HFFc6 (cell line): Measurements from ENCODE around the gene RIN2. TPM values are rescaled to one million over a fixed set of nuclear protein-coding genes. Genes with fewer than 3 reads are reported as not detected.

ENCODE experiments used
- DNase-seq: peaks from one replicate; pipeline ENCODE4 v3.0.0-alpha.2; 2018
- H3K27ac Mint-ChIP-seq: 2 replicates; pipeline ENCODE4 v1.8.0; 2020; ENCODE audit warnings: mild to moderate bottlenecking, mixed read lengths
- H3K27me3 Mint-ChIP-seq: 2 replicates; pipeline ENCODE4 v1.8.0; 2021; ENCODE audit warnings: mild to moderate bottlenecking, moderate library complexity, mixed read lengths; ENCODE audit not compliant: insufficient read depth
- H3K36me3 Mint-ChIP-seq: 2 replicates; pipeline ENCODE4 v1.8.0; 2021; ENCODE audit warnings: low read depth, mixed read lengths
- H3K4me1 Mint-ChIP-seq: 2 replicates; pipeline ENCODE4 v1.8.0; 2020; ENCODE audit warnings: low read depth, mixed read lengths
- H3K4me3 Mint-ChIP-seq: 2 replicates; pipeline ENCODE4 v1.8.0; 2020; ENCODE audit warnings: mild to moderate bottlenecking, moderate library complexity, mixed read lengths
- H3K9me3 Mint-ChIP-seq: 2 replicates; pipeline ENCODE4 v1.8.0; 2020; ENCODE audit warnings: mild to moderate bottlenecking, mixed read lengths
- total RNA-seq, 6 experiments: library from RNA; stranded (reverse); fragmentation: NEBNext Ultra II Directional; extraction: Animal tissue kit (Norgen Biotek cat#: 25700); gene quantifications; 2 replicates in 1 of 6; 3 replicates in 5 of 6; pipeline ENCODE4 v1.2.3, GENCODE V29; 2021
- TF ChIP-seq, protein P1 (sequence below): fragments of 200-600 bp; sonication (generic); IDR thresholded peaks from 2 replicates; pipeline ENCODE4 v1.5.0; 2021; ENCODE audit warnings: antibody characterized with exemption, mild to moderate bottlenecking

RIN2 gene
- total RNA-seq, 6 experiments from 2014 or later: 41.0 to 44.0 (median 43.5) TPM

DNA sequence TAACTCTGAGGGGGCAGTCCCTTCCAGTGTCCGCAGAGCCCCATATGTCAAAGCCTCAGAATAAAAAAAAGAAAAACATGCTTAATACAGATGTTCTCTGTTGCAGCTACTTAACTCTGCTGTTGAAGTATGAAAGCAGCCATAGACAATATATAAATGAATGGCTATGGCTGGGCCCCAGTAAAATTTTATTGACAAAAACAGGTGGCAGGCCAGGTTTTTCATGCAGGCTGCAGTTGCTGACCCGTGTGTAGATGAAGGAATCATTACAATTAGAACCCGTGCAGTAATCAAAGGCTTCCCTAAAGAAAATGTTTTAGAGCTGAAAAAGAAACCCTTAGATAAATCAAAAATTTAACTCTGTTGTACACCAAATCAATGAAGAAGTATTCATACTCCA, 13.0 kb upstream of the RIN2 start:
- Mint-ChIP-seq H3K4me1 (peaks cover 4% of the 10 kb centered on the region; the same call in 1 of the 2 replicates), H3K27ac (no peak overlapping the region), H3K9me3 (peaks cover 13% of the 10 kb centered on the region), H3K27me3 (peaks cover 25% of the 10 kb centered on the region), H3K36me3 (no peaks in the 10 kb centered on the region), H3K4me3 (no peak overlapping the region)
- TF ChIP-seq, protein P1, sequence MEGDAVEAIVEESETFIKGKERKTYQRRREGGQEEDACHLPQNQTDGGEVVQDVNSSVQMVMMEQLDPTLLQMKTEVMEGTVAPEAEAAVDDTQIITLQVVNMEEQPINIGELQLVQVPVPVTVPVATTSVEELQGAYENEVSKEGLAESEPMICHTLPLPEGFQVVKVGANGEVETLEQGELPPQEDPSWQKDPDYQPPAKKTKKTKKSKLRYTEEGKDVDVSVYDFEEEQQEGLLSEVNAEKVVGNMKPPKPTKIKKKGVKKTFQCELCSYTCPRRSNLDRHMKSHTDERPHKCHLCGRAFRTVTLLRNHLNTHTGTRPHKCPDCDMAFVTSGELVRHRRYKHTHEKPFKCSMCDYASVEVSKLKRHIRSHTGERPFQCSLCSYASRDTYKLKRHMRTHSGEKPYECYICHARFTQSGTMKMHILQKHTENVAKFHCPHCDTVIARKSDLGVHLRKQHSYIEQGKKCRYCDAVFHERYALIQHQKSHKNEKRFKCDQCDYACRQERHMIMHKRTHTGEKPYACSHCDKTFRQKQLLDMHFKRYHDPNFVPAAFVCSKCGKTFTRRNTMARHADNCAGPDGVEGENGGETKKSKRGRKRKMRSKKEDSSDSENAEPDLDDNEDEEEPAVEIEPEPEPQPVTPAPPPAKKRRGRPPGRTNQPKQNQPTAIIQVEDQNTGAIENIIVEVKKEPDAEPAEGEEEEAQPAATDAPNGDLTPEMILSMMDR: no peak
- DNase-seq: no peak

DNA sequence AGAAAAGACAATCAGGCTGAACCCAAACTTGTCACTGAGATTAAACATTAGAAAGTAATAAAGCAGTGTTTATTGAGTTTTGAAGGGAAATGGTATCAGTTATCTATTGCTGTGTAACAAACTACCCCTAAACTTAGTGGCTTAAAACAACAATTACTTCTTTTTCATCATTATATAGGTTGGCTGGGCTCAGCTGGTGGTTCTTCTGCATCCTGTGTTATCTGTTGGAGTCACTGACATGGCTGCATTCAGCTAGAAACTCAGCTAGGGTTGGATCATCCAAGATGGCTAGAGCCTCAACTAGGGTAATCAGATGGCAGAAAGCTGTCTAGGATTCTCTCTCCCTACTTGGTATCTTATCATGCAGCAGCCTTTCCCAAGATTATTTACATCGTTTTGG, 12.5 kb upstream of the RIN2 start:
- H3K36me3 Mint-ChIP-seq: no peaks in the 10 kb centered on the region
- peaks cover 13% of the 10 kb centered on the region for H3K9me3 Mint-ChIP-seq
- H3K27me3 Mint-ChIP-seq: peaks cover 27% of the 10 kb centered on the region
- H3K27ac Mint-ChIP-seq: no peak overlapping the region
- H3K4me3 Mint-ChIP-seq: no peak overlapping the region
- TF ChIP-seq, protein P1: no peak
- peaks cover 4% of the 10 kb centered on the region; the same call in 1 of the 2 replicates for H3K4me1 Mint-ChIP-seq
- no peak for DNase-seq

DNA sequence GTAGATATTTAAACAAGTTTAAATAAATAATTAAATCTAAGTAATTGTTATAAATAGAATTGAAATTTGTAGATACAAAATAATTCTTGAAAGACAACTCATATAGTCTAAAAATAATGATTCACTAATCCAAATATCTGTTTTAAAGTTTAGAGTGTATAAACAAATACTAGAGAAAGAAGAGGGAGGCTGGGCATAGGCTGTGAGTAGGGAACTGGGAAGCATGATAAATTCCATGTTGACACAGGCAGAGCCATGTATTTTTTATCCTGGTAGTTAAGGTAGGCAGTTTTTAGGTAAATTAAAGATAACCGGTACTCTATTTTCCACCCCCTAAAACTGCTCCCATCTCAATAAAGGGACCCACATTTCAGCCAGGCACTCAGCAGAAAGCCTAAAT, 11.7 kb upstream of the RIN2 start:
- H3K4me3 Mint-ChIP-seq: no peak overlapping the region
- no peak for DNase-seq
- H3K4me1 Mint-ChIP-seq: peaks cover 4% of the 10 kb centered on the region; the same call in 1 of the 2 replicates
- H3K27me3 Mint-ChIP-seq: peaks cover 22% of the 10 kb centered on the region
- TF ChIP-seq, protein P1: no peak
- H3K9me3 Mint-ChIP-seq: peaks cover 13% of the 10 kb centered on the region
- H3K27ac Mint-ChIP-seq: no peak overlapping the region
- no peaks in the 10 kb centered on the region for H3K36me3 Mint-ChIP-seq

DNA sequence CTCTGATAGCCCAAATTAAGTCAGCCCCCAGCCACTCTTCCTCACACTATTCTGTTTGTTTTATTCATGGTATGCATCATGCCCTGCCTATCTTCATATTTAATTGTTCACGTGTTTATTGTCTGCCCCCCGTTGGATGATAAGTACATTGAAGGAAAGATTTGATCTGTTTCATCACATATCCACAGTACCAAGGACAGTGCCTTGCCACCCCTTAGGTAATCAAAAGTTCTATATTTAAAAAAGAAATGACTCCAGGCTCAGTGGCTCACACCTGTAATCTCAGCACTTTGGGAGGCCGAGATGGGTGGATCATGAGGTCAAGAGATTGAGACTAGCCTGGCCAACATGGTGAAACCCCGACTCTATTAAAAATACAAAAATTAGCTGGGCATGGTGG, 10.2 kb upstream of the RIN2 start:
- TF ChIP-seq, protein P1: no peak
- peaks cover 12% of the 10 kb centered on the region for H3K27me3 Mint-ChIP-seq
- H3K4me1 Mint-ChIP-seq: no peaks in the 10 kb centered on the region
- no peak for DNase-seq
- H3K36me3 Mint-ChIP-seq: no peaks in the 10 kb centered on the region
- H3K9me3 Mint-ChIP-seq: peaks cover 13% of the 10 kb centered on the region
- no peak overlapping the region for H3K4me3 Mint-ChIP-seq
- H3K27ac Mint-ChIP-seq: no peak overlapping the region

DNA sequence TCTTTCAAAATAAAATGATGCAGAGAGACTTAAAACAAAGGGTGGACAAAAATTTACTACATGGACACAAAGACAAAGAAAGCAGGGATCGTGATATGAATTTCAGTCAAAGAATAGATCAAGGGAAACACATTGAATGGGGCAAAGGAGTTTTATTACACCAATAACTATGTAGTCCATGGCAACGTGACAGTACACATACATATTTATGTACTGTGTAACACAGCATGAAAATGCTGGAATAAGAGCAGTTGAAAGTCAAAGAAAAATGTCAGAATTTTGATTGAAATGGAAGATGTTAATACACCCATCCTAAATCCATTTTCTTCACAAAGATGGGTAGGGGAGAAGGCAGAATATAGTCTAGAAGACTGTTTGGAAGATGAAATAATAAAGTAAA, 9.4 kb upstream of the RIN2 start:
- TF ChIP-seq, protein P1: no peak

DNA sequence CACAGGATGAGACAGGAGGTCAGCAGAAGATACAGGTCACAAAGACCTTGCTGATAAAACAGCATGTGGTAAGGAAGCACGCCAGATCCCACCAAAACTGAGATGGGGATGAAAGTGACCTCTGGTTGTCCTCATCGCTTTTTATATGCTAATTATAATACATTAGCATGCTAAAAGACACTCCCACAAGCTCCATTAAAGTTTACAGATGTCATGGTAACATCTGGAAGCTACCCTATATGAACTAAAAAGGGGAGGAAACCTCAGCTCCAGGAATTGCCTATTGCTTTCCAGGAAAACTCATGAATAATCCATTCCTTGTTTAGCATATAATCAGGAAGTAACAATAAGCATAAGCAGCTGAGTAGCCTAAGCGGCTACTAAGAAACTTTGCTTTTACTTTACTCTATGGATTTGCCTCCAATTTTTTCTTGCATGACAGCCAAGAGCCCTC, 8.4 kb upstream of the RIN2 start:
- TF ChIP-seq, protein P1: no peak
- Mint-ChIP-seq H3K4me1 (no peaks in the 10 kb centered on the region), H3K36me3 (no peaks in the 10 kb centered on the region), H3K27me3 (peaks cover 6% of the 10 kb centered on the region), H3K27ac (no peak overlapping the region), H3K9me3 (peaks cover 13% of the 10 kb centered on the region), H3K4me3 (no peak overlapping the region)
- no peak for DNase-seq

More for the DNA sequence above, 9.4 kb upstream of the RIN2 start:
- DNase-seq: no peak
- Mint-ChIP-seq H3K27me3 (peaks cover 5% of the 10 kb centered on the region), H3K27ac (no peak overlapping the region), H3K4me1 (no peaks in the 10 kb centered on the region), H3K9me3 (peaks cover 13% of the 10 kb centered on the region), H3K4me3 (no peak overlapping the region), H3K36me3 (no peaks in the 10 kb centered on the region)
